Gastrocnemius medialis (tissue), 4 donors: ENCODE data around the gene TRAM2. TPM values are rescaled to one million over a fixed set of nuclear protein-coding genes. Genes with fewer than 3 reads are reported as not detected.

Source experiments
- ATAC-seq, 2 donors: fragments of 150-250 bp; one replicate each; pipeline ENCODE4 v1.9.1; 2016
- DNase-seq, 2 donors: peaks; one replicate each; pipeline ENCODE4 v3.0.0-alpha.2; 2019
- H3K27ac ChIP-seq, 4 donors: fragments of 200-600 bp; sonication (generic); 1 replicate in 1 of 4; 2 replicates in 3 of 4; pipeline ENCODE4 v1.5.1; 2016 to 2018; ENCODE audit warnings: mild to moderate bottlenecking in 2 of 4, moderate library complexity in 1 of 4
- H3K27me3 ChIP-seq, 3 donors: fragments of 200-600 bp; sonication (generic) in 2 of 3; 1 replicate in 1 of 3; 2 replicates in 2 of 3; pipeline versions ENCODE4 v1.5.1 to v1.6.0; 2016 to 2019; ENCODE audit warnings: mild to moderate bottlenecking in 1 of 3, moderate library complexity in 1 of 3
- H3K36me3 ChIP-seq, 2 donors: fragments of 200-600 bp; sonication (generic) in 1 of 2; one replicate each; pipeline ENCODE4 v1.5.1; 2017 to 2018
- H3K4me1 ChIP-seq, 2 donors: fragments of 200-600 bp; sonication (generic) in 1 of 2; one replicate each; pipeline ENCODE4 v1.5.1; 2016 to 2017; ENCODE audit warnings: mild to moderate bottlenecking in 2 of 2
- H3K4me3 ChIP-seq, 4 donors: fragments of 200-600 bp; sonication (generic) in 3 of 4; 1 replicate in 1 of 4; 2 replicates in 3 of 4; pipeline ENCODE4 v1.5.1; 2016 to 2019; ENCODE audit warnings: mild to moderate bottlenecking in 2 of 4
- H3K9me3 ChIP-seq, 3 donors: fragments of 200-600 bp; sonication (generic) in 2 of 3; 1 replicate in 1 of 3; 2 replicates in 2 of 3; pipeline ENCODE4 v1.5.1; 2016 to 2019
- POLR2A ChIP-seq, 2 donors: fragments of 450-650 bp; IDR thresholded peaks; one replicate each; pipeline ENCODE4 v1.6.1; 2017; ENCODE audit warnings: antibody characterized with exemption in 2 of 2, mild to moderate bottlenecking in 2 of 2, moderate library complexity in 2 of 2
- in situ Hi-C, 4 donors: fragments of 200-750 bp; cut with MboI; loops; one replicate each; pipeline versions ENCODE4 v1.15.0 to v1.8.0; 2017; ENCODE audit warnings: low sequenced_read_pairs in 4 of 4
- intact Hi-C: fragments of 100-400 bp; cut with DNase I; formaldehyde crosslinking; loops from one replicate; pipeline ENCODE4 v1.15.1; 2023; ENCODE audit warnings: low total_unique reads
- total RNA-seq, 4 donors: library from RNA; depleted of rRNA; stranded (reverse); fragments of >200 nt; gene quantifications; one replicate each; pipeline versions ENCODE4 v1.1.0 to v1.2.3, GENCODE V29; 2016
- TF ChIP-seq, protein P1 (sequence below), 5 experiments: fragments of 450-650 bp in 3 of 5; fragments of 200-600 bp in 2 of 5; sonication (generic) in 2 of 5; IDR thresholded peaks in 4 of 5; conservative IDR thresholded peaks in 1 of 5; 1 replicate in 4 of 5; 2 replicates in 1 of 5; pipeline ENCODE4 v1.5.1; 2016 to 2019; ENCODE audit warnings: antibody characterized with exemption in 5 of 5, mild to moderate bottlenecking in 3 of 5, moderate library complexity in 3 of 5

TRAM2 gene
- total RNA-seq, 4 donors from 2014 or later: 2.4 to 4.5 (median 3.6) TPM

GRCh38 chr6:52534363-52534762 is 42.5 kb downstream of the TRAM2 start:
- H3K4me1 ChIP-seq: peaks cover 0 to 14% of the 10 kb centered on the region in 2 donors
- no peak overlapping the region for H3K27ac ChIP-seq
- in situ Hi-C loops (no loop called here), intact Hi-C loops (no loop called here)
- H3K9me3 ChIP-seq: no peaks in the 10 kb centered on the region
- ATAC-seq: no peak
- no peak overlapping the region for H3K4me3 ChIP-seq
- no peaks in the 10 kb centered on the region for H3K36me3 ChIP-seq
- no peak for TF ChIP-seq POLR2A (IDR thresholded peaks at IDR 0.05)
- TF ChIP-seq, protein P1, sequence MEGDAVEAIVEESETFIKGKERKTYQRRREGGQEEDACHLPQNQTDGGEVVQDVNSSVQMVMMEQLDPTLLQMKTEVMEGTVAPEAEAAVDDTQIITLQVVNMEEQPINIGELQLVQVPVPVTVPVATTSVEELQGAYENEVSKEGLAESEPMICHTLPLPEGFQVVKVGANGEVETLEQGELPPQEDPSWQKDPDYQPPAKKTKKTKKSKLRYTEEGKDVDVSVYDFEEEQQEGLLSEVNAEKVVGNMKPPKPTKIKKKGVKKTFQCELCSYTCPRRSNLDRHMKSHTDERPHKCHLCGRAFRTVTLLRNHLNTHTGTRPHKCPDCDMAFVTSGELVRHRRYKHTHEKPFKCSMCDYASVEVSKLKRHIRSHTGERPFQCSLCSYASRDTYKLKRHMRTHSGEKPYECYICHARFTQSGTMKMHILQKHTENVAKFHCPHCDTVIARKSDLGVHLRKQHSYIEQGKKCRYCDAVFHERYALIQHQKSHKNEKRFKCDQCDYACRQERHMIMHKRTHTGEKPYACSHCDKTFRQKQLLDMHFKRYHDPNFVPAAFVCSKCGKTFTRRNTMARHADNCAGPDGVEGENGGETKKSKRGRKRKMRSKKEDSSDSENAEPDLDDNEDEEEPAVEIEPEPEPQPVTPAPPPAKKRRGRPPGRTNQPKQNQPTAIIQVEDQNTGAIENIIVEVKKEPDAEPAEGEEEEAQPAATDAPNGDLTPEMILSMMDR (IDR thresholded peaks at IDR 0.05 in 4 of 5, conservative IDR thresholded peaks at IDR 0.05 in 1 of 5): no peak
- H3K27me3 ChIP-seq: no peaks in the 10 kb centered on the region
- DNase-seq: no peak

- TF ChIP-seq, protein P1 (IDR thresholded peaks at IDR 0.05 in 4 of 5, conservative IDR thresholded peaks at IDR 0.05 in 1 of 5): no peak
- no peak for TF ChIP-seq POLR2A (IDR thresholded peaks at IDR 0.05)
- in situ Hi-C loops (no loop called here), intact Hi-C loops (no loop called here)
- no peaks in the 10 kb centered on the region for H3K9me3 ChIP-seq
- no peak overlapping the region for H3K4me3 ChIP-seq
- H3K27ac ChIP-seq: no peak overlapping the region
- no peak for DNase-seq
- no peaks in the 10 kb centered on the region for H3K27me3 ChIP-seq
- H3K36me3 ChIP-seq: no peaks in the 10 kb centered on the region
- peaks cover 0 to 14% of the 10 kb centered on the region in 2 donors for H3K4me1 ChIP-seq
- ATAC-seq: no peak
Observed at GRCh38 chr6:52533491-52533890, 43.4 kb downstream of the TRAM2 start.

GRCh38 chr6:52532457-52532856 is 44.4 kb downstream of the TRAM2 start:
- H3K36me3 ChIP-seq: no peaks in the 10 kb centered on the region
- no peaks in the 10 kb centered on the region for H3K9me3 ChIP-seq
- intact Hi-C loops: no loop called here
- no peak for ATAC-seq
- H3K27me3 ChIP-seq: no peaks in the 10 kb centered on the region
- peaks cover 0 to 8% of the 10 kb centered on the region in 2 donors for H3K4me1 ChIP-seq
- H3K4me3 ChIP-seq: no peak overlapping the region
- TF ChIP-seq POLR2A (IDR thresholded peaks at IDR 0.05): no peak
- TF ChIP-seq, protein P1 (IDR thresholded peaks at IDR 0.05 in 4 of 5, conservative IDR thresholded peaks at IDR 0.05 in 1 of 5): no peak
- in situ Hi-C loops: no loop called here
- no peak overlapping the region for H3K27ac ChIP-seq
- DNase-seq: no peak

GRCh38 chr6:52531834-52532233 is 45.0 kb downstream of the TRAM2 start:
- DNase-seq: no peak
- in situ Hi-C loops: no loop called here

More at GRCh38 chr6:52531834-52532233, 45.0 kb downstream of the TRAM2 start:
- Histone ChIP-seq H3K9me3 (no peaks in the 10 kb centered on the region), H3K27ac (no peak overlapping the region), H3K27me3 (no peaks in the 10 kb centered on the region), H3K4me1 (peaks cover 0 to 3% of the 10 kb centered on the region in 2 donors), H3K36me3 (no peaks in the 10 kb centered on the region), H3K4me3 (no peak overlapping the region)
- intact Hi-C loops: no loop called here
- TF ChIP-seq, protein P1 (IDR thresholded peaks at IDR 0.05 in 4 of 5, conservative IDR thresholded peaks at IDR 0.05 in 1 of 5): no peak
- TF ChIP-seq POLR2A (IDR thresholded peaks at IDR 0.05): no peak
- no peak for ATAC-seq
